GM18867 (cell line): ENCODE data around the gene ARF1.

Experiments used
- ATAC-seq: cut with Tn5 transposase; IDR thresholded peaks from one replicate; pipeline ENCODE4 v1.9.1; 2021; ENCODE audit warnings: mild to moderate bottlenecking, moderate library complexity; ENCODE audit not compliant: unreplicated experiment

The ARF1 gene

DNA sequence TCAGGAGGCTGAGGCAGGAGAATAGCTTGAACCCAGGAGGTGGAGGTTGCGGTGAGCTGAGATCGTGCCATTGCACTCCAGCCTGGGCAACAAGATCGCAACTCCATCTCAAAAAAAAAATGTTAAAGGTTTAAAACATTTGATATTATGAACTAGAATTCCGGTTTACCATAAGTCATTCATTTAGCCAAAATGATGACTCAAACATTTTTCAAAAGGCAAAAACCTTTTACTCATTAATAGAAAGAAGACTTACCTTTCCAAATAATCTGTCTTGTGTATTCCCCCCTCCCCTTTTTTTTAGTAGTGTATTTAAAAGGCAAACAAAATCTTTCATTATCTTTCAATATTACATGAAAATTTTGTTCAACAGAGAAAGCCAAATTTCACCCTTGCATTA, 34.8 kb downstream of the ARF1 start:
- ATAC-seq = no peak

DNA sequence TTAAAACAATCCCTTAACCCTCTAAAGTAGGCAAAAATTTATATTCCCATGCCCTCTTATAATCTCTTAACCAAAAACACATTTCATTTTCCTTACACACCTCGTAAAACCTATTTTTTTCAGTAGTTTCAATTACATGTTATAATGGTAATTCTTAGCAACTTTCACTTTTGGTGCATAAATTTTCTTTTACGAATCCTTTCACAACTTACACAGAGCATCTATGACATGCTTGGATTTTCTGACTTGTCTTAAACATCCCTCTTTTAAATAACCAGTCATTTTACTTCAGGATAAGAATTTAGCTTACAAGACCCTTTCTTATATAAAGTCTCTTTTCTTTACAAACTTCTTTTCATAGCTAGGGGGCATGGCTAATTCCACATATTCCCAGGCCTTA, 35.5 kb downstream of the ARF1 start:
- no peak for ATAC-seq

DNA sequence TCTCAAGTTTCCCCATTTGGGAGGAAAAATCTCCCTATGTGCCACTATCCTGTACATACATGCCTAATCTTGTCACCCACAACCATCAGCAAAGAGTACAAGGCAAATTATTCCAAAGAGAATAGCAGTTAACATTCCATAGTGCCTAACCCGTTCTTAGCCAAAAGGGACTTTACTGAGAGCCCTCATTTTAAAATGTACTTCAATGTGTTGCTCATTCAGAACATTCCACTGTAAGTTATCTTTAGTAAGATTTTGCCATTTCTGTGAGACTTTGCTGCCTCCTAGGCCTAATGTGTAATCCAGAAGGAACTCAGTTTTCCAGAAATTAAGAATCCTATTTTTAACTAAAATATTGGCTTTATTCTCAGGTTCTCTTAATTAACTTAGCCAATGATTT, 37.8 kb downstream of the ARF1 start:
- no peak for ATAC-seq

DNA sequence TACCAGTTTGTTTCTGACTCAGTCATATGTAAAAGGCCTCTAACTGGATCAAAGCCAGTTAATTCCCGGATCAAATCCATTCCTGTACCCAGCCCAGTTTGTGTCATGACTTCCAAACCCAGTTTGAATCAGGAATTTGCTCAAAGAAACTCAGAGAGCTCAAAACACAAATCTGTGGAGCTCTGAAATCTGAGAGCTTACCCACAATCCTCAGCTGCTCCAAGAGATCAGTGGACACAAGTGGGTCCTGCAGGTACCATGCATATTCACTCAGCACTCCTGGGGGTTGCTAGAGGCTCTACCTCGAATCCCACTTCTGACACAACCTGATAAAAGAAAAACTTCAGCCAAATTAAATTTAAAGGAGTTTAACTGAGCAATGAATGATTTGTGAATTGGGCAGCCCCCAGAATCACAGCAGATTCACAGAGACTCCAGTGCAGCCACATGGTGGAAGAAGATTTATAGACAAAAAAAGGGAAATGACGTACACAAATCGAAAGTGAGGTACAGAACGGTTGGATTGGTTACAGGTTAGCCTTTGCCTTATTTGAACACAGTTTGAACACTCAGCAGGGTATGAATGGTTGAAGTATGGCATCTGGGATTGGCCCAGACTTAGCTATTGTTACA, 38.5 kb downstream of the ARF1 start:
- no peak for ATAC-seq

DNA sequence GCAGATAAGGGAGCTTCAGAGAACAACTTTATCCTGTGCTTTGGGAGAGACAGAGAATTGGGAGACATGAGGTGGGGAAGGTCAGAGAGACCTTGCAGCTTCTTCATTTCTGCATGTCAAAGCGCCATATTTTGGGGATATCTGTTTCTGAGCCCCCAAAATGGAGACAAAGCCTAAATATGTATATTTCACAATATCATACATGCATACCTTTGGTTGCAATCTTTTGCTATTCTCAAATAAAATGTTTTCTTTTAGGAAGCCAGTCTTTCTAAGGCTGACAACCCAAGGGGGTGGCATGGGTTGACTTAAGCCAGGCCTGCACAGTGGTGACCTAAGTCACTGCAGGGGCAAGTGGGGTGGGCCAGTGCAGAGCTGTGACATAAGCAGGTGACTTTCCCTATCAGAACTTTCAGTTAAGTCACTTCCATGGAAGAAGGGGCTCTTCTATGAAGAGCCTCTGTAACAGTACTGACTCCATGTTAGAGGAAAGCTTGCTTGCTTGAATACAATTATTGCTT, 40.5 kb downstream of the ARF1 start:
- ATAC-seq = no peak

DNA sequence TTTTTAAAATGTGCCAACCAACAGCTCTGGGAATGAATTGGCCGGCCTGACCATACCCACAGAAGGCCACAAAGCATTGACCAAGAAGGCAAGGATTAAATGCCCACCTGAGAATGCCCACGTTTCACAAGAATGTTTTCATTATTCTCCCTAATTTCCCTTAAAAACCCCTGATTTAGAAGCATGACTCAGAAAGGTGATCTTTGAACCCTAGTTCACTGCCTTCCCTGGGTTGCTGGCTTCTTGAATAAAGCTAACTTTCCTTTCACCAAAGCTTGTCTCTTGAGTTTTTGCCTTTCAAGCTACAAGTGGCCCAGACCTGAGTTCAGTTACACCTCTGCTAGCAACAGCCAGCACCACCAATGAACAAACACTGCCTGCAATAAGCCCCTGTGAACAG, 41.0 kb downstream of the ARF1 start:
- no peak for ATAC-seq

DNA sequence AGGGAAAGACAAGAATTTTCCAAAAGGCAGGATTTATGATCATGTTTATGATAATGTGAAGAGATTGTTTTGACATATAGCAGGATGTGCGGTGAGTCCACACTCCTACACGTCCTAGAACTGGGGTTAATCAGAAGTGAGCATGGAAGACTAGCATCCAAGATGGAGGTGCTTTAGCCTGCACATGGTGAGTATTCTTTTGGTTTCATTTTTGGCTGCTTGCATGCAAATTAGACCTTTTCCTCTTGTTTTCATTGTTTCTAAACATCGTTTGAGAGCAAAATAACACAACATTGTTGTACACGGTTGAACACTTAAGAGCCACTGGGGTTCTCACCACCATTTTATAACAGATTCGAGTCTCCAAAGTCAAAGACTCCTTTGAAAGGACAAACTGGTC, 42.7 kb downstream of the ARF1 start:
- no peak for ATAC-seq

DNA sequence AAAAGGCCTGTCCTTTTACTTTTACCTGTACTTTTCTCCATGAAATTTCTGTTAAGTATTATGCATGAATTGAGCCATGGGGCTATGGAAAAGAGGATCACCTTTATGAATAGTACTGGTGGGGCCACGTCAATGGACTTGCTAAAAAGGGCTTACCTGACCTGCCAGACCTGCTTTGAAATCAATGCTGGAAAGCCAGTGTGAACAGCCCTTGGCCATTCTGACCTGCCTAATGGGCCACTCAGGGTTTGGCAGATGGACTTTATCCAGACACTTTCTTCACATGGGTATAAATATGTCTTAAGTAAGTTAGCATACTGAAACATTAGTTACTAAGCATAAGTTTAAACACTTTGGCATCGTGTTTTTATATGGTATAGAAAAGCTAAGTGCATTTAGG, 49.3 kb downstream of the ARF1 start:
- no peak for ATAC-seq

DNA sequence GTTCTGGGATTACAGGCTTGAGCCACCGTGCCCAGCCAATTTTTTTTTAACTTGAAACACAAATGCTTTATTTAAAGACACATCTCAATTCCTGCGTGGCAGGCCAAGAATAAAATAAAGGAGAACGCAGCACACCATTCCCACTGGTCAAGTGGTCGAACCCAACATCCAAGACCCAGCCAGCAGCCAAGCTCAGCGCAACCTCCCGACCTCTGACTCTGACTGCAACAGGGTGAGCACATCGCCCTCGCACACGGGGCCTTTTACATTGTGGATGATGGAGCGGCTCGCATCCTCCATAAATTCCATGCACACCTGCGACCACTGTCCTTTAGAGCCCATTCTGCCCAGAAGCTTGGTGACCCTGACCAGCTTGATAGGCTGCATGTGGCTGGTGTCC, 52.1 kb downstream of the ARF1 start:
- ATAC-seq = no peak

DNA sequence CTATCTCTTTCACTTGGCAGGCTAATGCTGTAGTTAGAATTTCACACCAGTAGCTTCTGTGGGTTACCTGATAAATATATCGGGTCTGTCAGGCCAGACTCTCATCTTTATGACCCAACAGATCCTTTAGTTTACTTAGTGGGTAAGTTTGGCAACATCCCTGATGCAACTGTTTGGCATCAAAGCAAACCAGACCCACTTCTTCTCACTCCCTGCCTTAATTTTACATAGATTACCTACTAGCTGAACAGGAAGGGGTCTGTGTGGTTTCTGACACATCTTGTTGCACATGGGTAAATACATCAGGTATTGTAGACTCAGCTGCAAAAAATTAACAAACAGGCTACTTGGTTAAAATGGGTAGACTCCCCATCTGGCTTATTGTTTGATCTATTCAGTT, 54.4 kb downstream of the ARF1 start:
- no peak for ATAC-seq

DNA sequence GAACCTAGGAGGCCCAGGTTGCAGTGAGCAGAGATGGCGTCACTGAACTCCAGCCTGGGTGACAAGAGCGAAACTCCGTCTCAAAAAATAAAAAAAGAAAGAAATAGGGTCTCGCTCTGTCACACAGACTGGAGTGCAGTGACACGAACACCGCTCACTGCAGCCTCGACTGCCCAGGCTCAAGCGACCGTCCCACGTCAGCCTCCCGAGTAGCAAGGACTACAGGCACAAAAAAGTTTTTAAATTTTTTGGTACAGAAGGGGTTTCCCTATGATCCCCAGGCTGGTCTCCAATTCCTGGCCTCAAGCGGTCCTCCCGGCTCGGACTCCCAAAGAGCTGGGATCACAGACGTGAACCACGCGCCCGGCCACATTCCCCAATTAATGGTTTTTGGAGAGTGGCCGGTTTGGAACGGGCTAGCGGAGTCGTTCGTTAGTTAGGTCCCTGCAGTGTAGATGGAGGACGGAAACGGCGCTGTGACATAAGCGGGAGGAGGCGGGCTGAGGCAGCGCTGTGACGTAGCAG, 57.0 kb downstream of the ARF1 start:
- ATAC-seq = no peak

DNA sequence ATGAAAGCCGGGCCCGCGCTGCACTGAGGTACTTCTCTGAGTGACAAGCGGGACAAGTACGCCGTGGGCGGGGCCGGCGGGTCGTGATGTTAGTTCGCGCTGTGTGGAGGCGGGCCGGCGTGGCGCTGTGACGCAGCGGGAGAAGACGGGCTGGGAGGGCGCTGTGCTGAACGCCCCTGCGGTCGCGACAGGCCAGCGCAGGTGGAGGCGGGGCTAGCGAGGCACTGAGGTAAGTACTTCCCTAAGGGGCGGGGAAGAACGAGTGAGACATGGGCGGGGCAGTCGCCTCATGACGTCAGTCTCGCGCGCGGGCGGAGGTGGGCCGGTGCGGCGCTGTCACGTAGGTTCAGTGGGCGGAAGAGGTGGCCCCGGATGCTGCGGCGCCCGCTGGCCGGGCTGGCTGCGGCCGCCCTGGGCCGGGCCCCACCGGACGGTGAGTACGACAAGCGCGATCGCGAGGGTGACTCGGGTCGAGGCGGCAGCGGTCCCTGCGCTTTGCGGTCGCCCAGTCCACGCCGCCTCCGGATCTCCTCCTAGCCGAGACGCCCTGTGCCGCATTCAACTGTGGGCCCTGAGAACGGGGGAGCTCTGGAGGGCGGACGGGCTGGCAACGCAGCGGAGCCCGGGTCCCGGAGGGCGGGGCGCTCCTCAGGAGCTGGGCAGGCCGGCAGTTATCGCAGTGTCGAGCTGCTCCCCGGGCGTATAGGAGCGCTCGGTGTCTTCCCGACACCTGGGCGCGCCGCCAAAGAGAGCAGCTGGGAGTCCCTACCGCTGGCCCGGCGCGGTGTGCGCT, 57.6 kb downstream of the ARF1 start, which contains the start of gene GUK1:
Gene GUK1 (plus strand): TSS at position 349 of the 793 bp plus-strand sequence. CDS start 24 bp downstream, at position 373.
- peak; percentile 88 for ATAC-seq

DNA sequence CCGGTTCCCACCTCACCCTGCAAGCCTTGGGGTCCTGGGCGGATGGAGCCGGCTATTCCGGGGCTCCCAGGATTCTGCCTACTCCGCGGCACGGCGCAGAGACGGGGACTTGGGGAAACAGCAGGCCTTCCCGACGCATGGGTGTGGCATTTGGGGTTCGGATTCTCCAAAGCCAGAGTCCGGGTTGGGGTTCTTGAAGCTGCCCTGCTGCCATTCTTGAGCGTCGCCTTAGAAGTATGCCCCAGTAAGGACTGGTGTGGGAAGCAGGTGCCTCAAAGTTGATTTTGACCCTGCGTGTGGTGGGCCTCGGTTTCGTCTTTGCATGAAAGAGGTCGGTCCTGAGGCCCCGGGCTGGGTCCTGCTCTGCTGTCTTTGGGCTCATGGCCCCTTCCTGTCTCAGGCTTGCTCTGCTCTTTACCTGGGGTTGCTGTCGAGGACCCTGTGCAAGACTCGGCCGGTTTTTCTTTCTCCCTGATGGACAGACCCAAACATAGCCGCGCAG, 58.3 kb downstream of the ARF1 start:
- ATAC-seq = no peak

DNA sequence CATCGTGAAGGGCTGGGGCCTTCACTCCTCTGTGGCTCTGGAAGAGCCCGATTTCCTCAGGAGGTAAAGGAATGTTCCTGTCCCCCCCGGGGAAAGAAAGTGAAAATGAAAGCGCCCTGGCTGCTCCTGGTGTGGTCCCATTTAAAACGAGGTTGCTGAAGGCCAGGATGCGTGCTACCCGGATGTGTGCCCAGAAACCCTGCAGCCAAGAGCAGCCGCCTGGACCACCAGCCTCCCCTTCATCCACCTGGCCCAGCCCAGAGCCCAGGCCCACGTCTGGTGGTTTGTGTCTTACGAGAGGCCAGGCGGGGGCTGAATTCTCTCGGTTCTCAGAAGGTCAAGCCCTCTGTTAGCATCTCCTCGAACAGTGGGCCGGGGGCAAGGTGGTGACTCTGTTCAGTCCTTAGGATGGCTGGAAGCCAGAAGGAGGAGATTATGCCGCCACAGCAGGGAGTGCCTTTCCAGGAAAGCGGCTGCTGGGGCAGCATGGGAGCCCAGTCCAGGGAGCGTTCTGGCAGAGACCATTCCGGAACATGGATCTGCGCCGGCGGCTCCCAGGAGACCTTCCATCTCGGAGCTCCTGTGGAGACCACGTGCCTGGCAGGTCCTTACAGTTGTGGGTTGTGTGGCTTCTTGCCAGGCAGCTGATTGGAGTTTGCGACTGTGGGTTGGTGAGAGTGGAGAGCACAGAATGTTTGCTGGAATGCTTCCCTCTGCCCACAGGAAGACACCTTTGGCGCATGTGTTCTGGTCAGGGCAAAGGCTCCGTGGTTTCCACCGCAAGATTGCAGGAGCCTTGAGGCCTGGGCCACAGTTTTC, 58.9 kb downstream of the ARF1 start:
- ATAC-seq = no peak

DNA sequence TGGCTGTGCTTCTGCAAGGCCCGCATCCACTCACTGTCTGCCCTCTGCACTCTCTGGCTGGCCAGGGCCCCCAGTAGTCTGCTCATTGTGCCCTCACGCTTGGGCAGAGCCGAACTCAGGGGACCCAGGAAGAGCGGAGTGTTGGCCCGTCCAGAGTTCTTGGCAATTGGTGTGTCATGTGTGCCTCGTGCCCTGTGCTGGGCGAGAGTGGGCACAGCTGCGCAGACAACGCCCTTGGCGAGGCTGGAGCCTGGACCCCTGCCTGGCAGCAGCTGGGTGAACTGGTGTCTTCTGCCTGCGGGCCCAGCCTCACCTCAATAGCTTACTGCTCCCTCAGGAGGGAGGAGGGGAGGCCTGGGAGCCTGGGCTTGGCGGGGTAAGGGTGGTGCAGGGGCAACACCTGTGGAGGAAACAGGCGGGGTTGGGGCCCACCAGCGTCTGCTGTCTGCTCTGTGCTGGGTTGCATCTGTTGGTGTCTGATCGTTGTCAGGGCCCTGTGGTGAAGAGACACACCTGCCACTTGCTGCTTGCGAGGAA, 59.7 kb downstream of the ARF1 start:
- ATAC-seq = no peak

DNA sequence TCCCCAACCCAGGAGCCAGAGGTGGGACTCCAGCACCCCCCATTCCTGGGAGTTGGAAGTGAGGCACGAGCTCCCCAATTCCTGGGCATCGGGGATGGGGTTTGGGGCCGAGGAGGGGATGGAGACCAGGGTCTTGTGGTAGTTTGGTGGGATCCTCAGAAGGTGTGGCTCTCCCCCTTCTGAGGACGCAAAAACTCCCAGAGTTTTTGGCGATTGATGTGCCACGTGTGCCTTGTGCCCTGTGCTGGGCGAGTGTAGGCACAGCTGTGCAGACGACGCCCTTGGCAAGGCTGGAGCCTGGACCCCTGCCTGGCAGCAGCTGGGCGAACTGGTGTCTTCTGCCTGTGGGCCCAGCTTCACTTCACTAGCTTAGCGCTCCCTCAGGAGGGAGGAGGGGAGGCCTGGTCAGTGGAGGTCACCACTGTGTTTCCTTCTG, 60.2 kb downstream of the ARF1 start:
- ATAC-seq = no peak

DNA sequence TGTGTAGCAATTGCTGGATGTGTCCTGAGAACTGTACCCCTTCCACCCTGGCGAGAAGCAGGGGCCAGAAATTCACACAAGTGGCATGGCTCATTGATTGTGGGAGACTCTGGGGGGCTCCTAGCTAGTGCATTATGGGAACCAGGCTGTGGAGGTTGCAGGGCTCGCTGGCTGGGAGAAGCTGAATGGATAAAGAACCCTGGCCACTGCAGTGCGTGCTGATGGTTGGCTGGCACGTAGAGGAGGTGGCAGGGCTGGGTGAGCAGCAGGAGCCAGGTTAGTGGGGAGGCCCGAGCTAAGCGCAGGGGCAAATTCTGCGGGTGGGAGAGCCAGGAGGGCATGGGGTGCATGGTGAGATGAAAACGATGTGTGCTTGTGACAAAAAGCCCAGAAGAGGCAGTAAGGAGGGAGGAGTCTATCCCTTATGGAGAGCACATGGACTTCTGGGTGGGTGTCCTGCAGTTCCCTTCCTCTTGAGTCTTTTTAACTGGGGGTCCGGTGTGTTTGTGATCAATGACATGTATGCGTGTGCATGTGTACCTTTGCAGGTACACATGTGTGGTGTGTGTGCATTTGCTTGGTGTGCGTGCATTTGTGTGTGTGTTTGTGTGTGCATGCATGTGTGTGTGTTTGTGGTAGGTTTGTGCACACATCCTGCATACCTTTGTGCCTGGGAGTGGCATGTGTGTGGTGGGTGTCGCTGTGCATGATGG, 61.1 kb downstream of the ARF1 start:
- no peak for ATAC-seq

DNA sequence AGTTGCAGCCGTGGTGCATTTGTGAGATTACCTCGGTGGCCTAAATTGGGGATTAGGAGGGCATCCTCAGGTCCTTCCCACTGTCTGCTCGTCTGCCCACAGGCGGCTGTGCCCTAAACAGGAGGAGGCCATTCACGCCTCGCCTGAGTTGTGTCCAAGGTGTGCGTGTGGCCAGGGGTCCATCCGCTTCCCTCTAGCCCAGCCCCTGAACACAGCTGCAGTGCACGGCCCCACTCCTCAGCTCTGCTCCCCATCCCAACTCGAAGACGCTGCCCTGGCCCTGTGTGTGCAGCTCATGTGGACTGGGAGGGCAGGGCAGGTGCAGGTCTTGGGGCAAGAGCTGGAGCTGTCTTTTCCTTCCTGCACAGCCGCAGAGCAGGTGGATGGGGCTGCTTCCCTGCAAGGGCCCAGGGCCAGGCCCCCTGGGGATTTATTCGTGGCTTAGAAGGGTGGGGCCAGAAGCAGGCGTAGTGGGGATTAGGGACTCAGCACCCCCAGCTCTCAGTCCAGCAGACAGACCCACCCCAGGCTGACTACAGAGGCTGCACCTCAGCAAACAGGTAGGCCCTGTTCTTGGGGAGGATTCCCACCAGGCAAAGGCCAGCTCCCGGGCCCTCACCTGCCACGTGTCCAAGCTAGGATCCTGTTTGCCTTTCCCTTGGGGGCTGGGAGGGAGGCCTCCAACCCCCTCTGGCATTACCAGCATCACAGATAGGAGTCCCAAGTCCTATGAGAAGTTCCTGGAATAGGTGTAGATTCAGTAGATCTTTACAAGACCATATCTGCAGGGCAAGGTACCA, 61.9 kb downstream of the ARF1 start:
- ATAC-seq = no peak

DNA sequence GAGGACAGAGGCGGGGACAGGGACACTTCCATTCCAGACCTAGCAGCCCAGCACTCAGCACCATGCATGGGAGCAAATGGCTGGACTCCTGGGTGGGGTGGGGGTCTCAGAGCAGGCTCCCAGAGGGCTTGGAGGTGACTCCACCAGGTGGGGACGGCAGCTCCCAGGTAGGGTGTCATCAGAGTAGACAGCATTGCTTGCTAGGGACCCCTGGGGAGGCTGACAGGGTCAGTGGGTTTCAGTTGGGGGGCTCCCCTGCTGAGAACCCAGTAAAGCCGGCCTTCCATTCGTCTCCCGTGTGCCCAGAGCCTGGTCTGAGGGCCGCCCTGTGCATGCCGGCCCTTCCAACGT, 62.5 kb downstream of the ARF1 start:
- ATAC-seq = no peak
